Thymus (tissue), 11 donors: ENCODE measurements around the gene ATP6V1F. TPM values are rescaled to one million over a fixed set of nuclear protein-coding genes. Genes with fewer than 3 reads are reported as not detected.
A peak's percentile ranks its signal among the peaks of the same experiment; 100 is the strongest.

ENCODE experiments used
- DNase-seq, 9 donors: peaks; one replicate each; pipeline ENCODE4 v3.0.0-alpha.2; 2013; ENCODE audit warnings: low spot score in 9 of 9, low read depth in 6 of 9, missing footprints in 1 of 9
- H3K27ac ChIP-seq, 2 donors: one replicate each; pipeline ENCODE4 v1.5.1; 2013; ENCODE audit warnings: control low read depth in 1 of 2, low read depth in 1 of 2, low read length in 1 of 2, mild to moderate bottlenecking in 1 of 2, moderate library complexity in 1 of 2
- H3K27me3 ChIP-seq, 2 donors: one replicate each; pipeline ENCODE4 v1.5.1; 2013; ENCODE audit warnings: low read length in 1 of 2; ENCODE audit not compliant: control insufficient read depth in 2 of 2, insufficient read depth in 1 of 2
- H3K36me3 ChIP-seq, 2 donors: one replicate each; pipeline ENCODE4 v1.5.1; 2013; ENCODE audit warnings: low read length in 1 of 2, mild to moderate bottlenecking in 1 of 2, moderate library complexity in 1 of 2; ENCODE audit not compliant: control insufficient read depth in 2 of 2, insufficient read depth in 2 of 2
- H3K4me1 ChIP-seq, 2 donors: one replicate each; pipeline ENCODE4 v1.5.1; 2013; ENCODE audit warnings: low read length in 2 of 2; ENCODE audit not compliant: control insufficient read depth in 2 of 2, insufficient read depth in 2 of 2
- H3K4me3 ChIP-seq, 2 donors: one replicate each; pipeline ENCODE4 v1.5.1; 2013; ENCODE audit warnings: low read length in 2 of 2, control low read depth in 1 of 2, mild to moderate bottlenecking in 1 of 2
- H3K9me3 ChIP-seq, 2 donors: one replicate each; pipeline ENCODE4 v1.5.1; 2013; ENCODE audit warnings: low read length in 1 of 2, mild to moderate bottlenecking in 1 of 2; ENCODE audit not compliant: control insufficient read depth in 2 of 2, insufficient read depth in 1 of 2
- WGBS: extraction: QIAGEN DNeasy Blood & Tissue Kit; methylation state at CpG from one replicate; pipeline ENCODE4 v1.1.7; 2013; 5-methylcytosine and 5-hydroxymethylcytosine counted together
- polyA plus RNA-seq: library from polyadenylated mRNA; stranded (reverse); fragments of 200-250 nt; gene quantifications from one replicate; pipeline ENCODE4 v1.2.3, GENCODE V29; 2013
- total RNA-seq: library from RNA; stranded (reverse); fragments of 120-200 nt; gene quantifications from one replicate; pipeline ENCODE4 v1.2.4, GENCODE V29; 2013
- donor health status: healthy.

Gene ATP6V1F
- total and polyA plus RNA-seq, 2 donors = 107 to 192 TPM

DNA sequence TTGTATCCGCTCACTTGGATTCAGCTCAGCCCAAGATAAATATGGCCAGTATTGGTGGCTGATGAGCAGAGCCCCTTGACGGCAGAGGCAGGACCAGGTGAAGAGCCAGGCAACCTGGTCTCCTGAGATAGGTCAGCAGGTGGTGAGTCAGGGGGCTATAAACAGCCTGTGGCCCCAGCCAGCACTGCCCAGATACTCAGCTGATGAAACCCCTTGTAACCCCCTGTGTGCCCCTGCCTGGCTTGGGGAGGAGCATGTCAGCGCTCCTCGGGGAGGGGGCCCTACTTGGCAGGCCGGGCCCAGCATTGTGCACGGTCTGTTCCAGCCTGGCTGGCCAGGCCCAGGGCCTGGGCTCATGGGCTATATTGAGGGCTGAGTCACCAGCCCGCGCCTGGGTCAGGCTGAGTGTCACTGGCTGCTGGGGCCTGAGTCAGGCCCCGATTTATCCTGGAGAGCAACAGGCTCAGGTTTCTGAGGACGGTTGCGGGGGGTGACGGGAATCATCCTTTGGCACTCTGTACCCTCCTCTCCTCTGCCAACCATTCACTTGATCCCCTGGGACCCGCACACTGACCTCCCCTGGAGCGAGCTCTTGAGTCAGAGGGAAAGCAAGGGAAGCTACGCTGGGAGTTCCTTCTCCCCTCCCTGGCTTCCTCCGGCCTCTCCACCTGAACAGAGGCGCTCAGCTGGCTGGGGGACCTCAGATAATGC, 35.3 kb upstream of the ATP6V1F start:
- H3K27me3 ChIP-seq = peaks cover 27 to 54% of the 10 kb centered on the region in 2 donors
- no peak for DNase-seq
- 97% methylated on average over 17 of the region's 17 CpGs for WGBS

DNA sequence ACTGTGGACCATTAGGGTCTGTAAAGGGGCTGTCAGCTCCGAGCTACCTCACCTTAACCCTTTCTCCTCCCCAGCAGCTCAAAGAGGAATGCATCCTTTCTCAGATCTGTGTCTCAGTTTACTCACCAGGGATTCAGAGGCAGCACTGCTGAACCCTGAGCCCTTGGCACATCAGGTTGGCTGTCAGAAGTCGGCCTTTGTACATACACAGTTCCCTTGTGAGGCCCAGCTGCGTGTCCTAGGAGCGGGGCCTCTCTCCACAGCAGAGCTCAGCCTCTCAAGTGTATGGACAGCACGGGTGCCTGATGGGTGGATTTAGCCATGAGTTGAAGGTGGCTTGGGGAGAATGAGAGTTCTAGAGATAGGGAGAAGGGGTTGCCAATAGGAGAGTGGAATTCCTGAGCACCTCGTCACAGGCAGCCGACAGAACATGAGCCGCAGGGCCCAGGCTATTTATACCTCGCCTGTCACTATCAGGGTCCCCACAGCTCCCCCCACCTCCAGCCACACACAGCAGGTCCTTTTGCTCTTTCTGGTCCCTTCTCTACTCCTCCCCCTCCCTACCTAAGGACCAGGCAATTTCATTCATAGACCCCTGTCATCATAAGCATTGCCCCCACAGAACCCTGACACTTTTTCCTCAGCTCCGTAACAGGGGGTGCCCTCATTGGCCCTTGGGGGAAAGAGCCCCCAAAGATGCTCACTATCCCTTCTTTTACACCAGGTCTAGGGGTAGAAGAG, 34.5 kb upstream of the ATP6V1F start:
- Histone ChIP-seq H3K27me3 (peaks cover 33 to 60% of the 10 kb centered on the region in 2 donors), H3K36me3 (no peaks in the 10 kb centered on the region), H3K4me1 (peaks cover 2 to 34% of the 10 kb centered on the region in 2 donors), H3K9me3 (peaks cover 0 to 5% of the 10 kb centered on the region in 2 donors), H3K4me3 (no peak overlapping the region), H3K27ac (no peak overlapping the region)
- 96% methylated on average over 10 of the region's 10 CpGs for WGBS
- DNase-seq = no peak

More for the DNA sequence above, 35.3 kb upstream of the ATP6V1F start:
- Histone ChIP-seq H3K36me3 (no peaks in the 10 kb centered on the region), H3K4me1 (peaks cover 2 to 27% of the 10 kb centered on the region in 2 donors), H3K27ac (no peak overlapping the region), H3K9me3 (peaks cover 0 to 5% of the 10 kb centered on the region in 2 donors), H3K4me3 (no peak overlapping the region)

DNA sequence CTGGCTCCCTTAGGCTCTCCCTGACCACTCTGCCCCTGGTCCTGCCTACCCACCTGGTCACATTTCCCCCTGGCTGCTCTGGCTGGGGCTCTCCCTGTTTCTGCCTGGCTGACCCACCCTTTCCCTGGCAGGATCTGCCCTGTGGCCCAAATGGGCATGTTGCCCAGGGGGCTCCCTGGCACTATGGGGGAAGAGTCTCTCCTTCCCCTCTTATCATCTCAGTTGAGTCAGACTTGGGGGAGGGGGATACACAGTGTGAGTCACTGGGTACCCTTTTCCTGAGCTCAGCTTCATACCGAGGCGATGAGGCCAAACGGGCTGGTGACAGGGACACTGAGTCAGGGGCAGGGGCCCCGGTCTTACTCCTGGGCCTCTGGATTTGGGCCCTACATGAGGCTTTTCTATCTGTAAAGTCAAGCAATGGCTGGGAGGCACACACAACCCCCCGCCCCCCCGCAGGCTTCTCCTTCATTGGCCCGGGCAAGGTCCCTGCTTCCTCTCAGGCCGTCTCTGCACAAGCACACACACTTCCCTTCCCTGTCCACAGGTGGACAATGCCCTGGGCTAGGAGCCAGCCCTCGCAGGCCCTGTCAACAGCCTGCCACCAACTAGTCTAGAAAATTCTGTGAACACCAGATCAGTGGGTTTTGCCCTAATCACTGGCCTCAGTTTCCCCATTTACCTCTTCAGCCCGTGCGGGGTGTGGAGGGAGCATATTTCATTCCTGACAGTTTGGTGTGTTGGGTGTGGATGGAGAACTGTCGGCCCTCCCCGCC, 33.1 kb upstream of the ATP6V1F start:
- H3K4me3 ChIP-seq = peak overlapping the region in 1 of 2 donors; percentile 40
- H3K9me3 ChIP-seq = peaks cover 0 to 5% of the 10 kb centered on the region in 2 donors
- H3K4me1 ChIP-seq = peaks cover 2 to 34% of the 10 kb centered on the region in 2 donors
- H3K27me3 ChIP-seq = peaks cover 40 to 71% of the 10 kb centered on the region in 2 donors
- 26% methylated on average over 13 of the region's 13 CpGs for WGBS
- H3K27ac ChIP-seq = no peak overlapping the region
- no peak for DNase-seq
- H3K36me3 ChIP-seq = no peaks in the 10 kb centered on the region

- Histone ChIP-seq H3K27me3 (peaks cover 40 to 79% of the 10 kb centered on the region in 2 donors), H3K36me3 (no peaks in the 10 kb centered on the region), H3K4me1 (peaks cover 2 to 34% of the 10 kb centered on the region in 2 donors), H3K27ac (no peak within 1 kb of the TSS), H3K4me3 (peak within 1 kb of the TSS in 1 of 2 donors; percentile 40), H3K9me3 (peaks cover 0 to 5% of the 10 kb centered on the region in 2 donors)
- WGBS = 3% methylated on average over 109 of the region's 109 CpGs
- peak in 1 of 9 donors; percentile 44 for DNase-seq
These were observed 32.2 kb upstream of the ATP6V1F start, which contains the start of gene FLNC for GRCh38 chr7:128830231-128831177. Gene FLNC, plus strand, starts transcription at chr7:128830406. Its CDS starts 232 bp downstream, at chr7:128830638.

GRCh38 chr7:128831178-128831993, 31.3 kb upstream of the ATP6V1F start:
- WGBS = 6% methylated on average over 33 of the region's 33 CpGs
- Histone ChIP-seq H3K4me3 (no peak overlapping the region), H3K9me3 (peaks cover 0 to 5% of the 10 kb centered on the region in 2 donors), H3K36me3 (no peaks in the 10 kb centered on the region), H3K27ac (no peak overlapping the region), H3K27me3 (peaks cover 40 to 80% of the 10 kb centered on the region in 2 donors), H3K4me1 (peaks cover 2 to 34% of the 10 kb centered on the region in 2 donors)
- peak in 1 of 9 donors; percentile 27 for DNase-seq

- H3K4me1 ChIP-seq = peaks cover 2 to 34% of the 10 kb centered on the region in 2 donors
- peak in 1 of 9 donors; percentile 13 for DNase-seq
- H3K4me3 ChIP-seq = no peak overlapping the region
- H3K27ac ChIP-seq = no peak overlapping the region
- H3K36me3 ChIP-seq = no peaks in the 10 kb centered on the region
- peaks cover 0 to 5% of the 10 kb centered on the region in 2 donors for H3K9me3 ChIP-seq
- 4% methylated on average over 22 of the region's 22 CpGs for WGBS
- H3K27me3 ChIP-seq = peaks cover 40 to 77% of the 10 kb centered on the region in 2 donors
These were observed 30.4 kb upstream of the ATP6V1F start for GRCh38 chr7:128831994-128832879.

GRCh38 chr7:128832880-128833147, 29.8 kb upstream of the ATP6V1F start:
- Histone ChIP-seq H3K36me3 (no peaks in the 10 kb centered on the region), H3K27ac (no peak overlapping the region), H3K27me3 (peaks cover 40 to 71% of the 10 kb centered on the region in 2 donors), H3K4me1 (peaks cover 2 to 34% of the 10 kb centered on the region in 2 donors), H3K4me3 (no peak overlapping the region), H3K9me3 (peaks cover 0 to 5% of the 10 kb centered on the region in 2 donors)
- WGBS = 31% methylated on average over 2 of the region's 2 CpGs
- DNase-seq = no peak
